Smooth muscle cell (in vitro differentiated cells): Measurements from ENCODE around the gene HOXB8. TPM values are rescaled to one million over a fixed set of nuclear protein-coding genes. Genes with fewer than 3 reads are reported as not detected.

Experiments used
- DNase-seq: peaks from one replicate; lab custom pipeline; 2025; ENCODE audit not compliant: unreplicated experiment; lab: John Stamatoyannopoulos, UW
- H2AFZ ChIP-seq: fragments of 200-600 bp; sonication (generic); 2 replicates; pipeline ENCODE4 v1.6.0; 2016; ENCODE audit warnings: antibody characterized with exemption, low read depth, mild to moderate bottlenecking
- H3F3A ChIP-seq: fragments of 200-600 bp; sonication (generic); 2 replicates; pipeline ENCODE4 v1.6.0; 2017; ENCODE audit warnings: antibody characterized with exemption, low read depth
- H3K27ac ChIP-seq: fragments of 200-600 bp; sonication (generic); 2 replicates; pipeline ENCODE4 v1.5.1; 2016; ENCODE audit warnings: low read depth, mild to moderate bottlenecking
- H3K27me3 ChIP-seq: fragments of 200-600 bp; sonication (generic); 2 replicates; pipeline ENCODE4 v1.6.1; 2016; ENCODE audit warnings: low read depth, mild to moderate bottlenecking
- H3K36me3 ChIP-seq: fragments of 200-600 bp; sonication (generic); 2 replicates; pipeline ENCODE4 v1.5.1; 2016; ENCODE audit warnings: low read depth
- H3K4me1 ChIP-seq: fragments of 200-600 bp; sonication (generic); 2 replicates; pipeline ENCODE4 v1.5.1; 2016; ENCODE audit warnings: low read depth
- H3K4me2 ChIP-seq: fragments of 200-600 bp; sonication (generic); 2 replicates; pipeline ENCODE4 v1.6.0; 2016; ENCODE audit warnings: mild to moderate bottlenecking
- H3K4me3 ChIP-seq: fragments of 200-600 bp; sonication (generic); 2 replicates; pipeline ENCODE4 v1.5.1; 2016; ENCODE audit warnings: mild to moderate bottlenecking
- H3K79me2 ChIP-seq: fragments of 200-600 bp; sonication (generic); 2 replicates; pipeline ENCODE4 v1.6.0; 2016; ENCODE audit warnings: low read depth, mild to moderate bottlenecking
- H3K9ac ChIP-seq: fragments of 200-600 bp; sonication (generic); 2 replicates; pipeline ENCODE4 v1.6.0; 2016; ENCODE audit warnings: low read depth
- H3K9me3 ChIP-seq: fragments of 200-600 bp; sonication (generic); replicated peaks from 2 replicates; pipeline ENCODE4 v1.5.1; 2016; ENCODE audit warnings: low read depth
- H4K20me1 ChIP-seq: fragments of 200-600 bp; sonication (generic); 2 replicates; pipeline ENCODE4 v1.6.0; 2016; ENCODE audit warnings: low read depth
- CTCF ChIP-seq: fragments of 200-600 bp; sonication (generic); IDR thresholded peaks from 2 replicates; pipeline ENCODE4 v1.5.1; 2017; ENCODE audit warnings: borderline replicate concordance, mild to moderate bottlenecking, antibody characterized with exemption; ENCODE audit not compliant: insufficient read depth, poor library complexity, severe bottlenecking
- WGBS: methylation state at CpG from one replicate; pipeline ENCODE4 v1.1.7; 2016; ENCODE audit warnings: low lambda C conversion rate; 5-methylcytosine and 5-hydroxymethylcytosine counted together
- polyA plus RNA-seq: library from polyadenylated mRNA; unstranded; fragments of >200 nt; fragmentation: Nextera tagmentation; extraction: Ambion mirVana; gene quantifications from 2 replicates; pipeline ENCODE4 v1.2.1, GENCODE V29; 2016
- total RNA-seq: library from RNA; depleted of rRNA; stranded (reverse); fragments of >200 nt; gene quantifications from 2 replicates; pipeline ENCODE4 v1.2.3, GENCODE V29; 2014

HOXB8 gene
- total and polyA plus RNA-seq, 2 experiments from 2014 or later = 0.94 to 2.0 TPM

GRCh38 chr17:48603959-48604769 lies 10.9 kb downstream of the HOXB8 start:
- TF ChIP-seq CTCF = peak; percentile 3

GRCh38 chr17:48601539-48602425 lies 13.3 kb downstream of the HOXB8 start:
- no peaks in the 10 kb centered on the region for H3K9me3 ChIP-seq
- H4K20me1 ChIP-seq = peaks cover 68% of the 10 kb centered on the region
- peaks cover 20% of the 10 kb centered on the region for H3F3A ChIP-seq
- no peak for TF ChIP-seq CTCF
- peak overlapping the region; percentile 98 for H3K4me2 ChIP-seq
- H3K4me1 ChIP-seq = peaks cover 9% of the 10 kb centered on the region
- no peaks in the 10 kb centered on the region for H3K36me3 ChIP-seq
- DNase-seq = no peak
- H3K4me3 ChIP-seq = peak overlapping the region; percentile 66
- H3K27me3 ChIP-seq = peaks cover 7% of the 10 kb centered on the region
- H2AFZ ChIP-seq = no peak overlapping the region
- peaks cover 81% of the 10 kb centered on the region for H3K79me2 ChIP-seq
- peak overlapping the region; percentile 35 for H3K9ac ChIP-seq
- 5% methylated on average over 35 of the region's 35 CpGs for WGBS
- H3K27ac ChIP-seq = peak overlapping the region; percentile 79

More at GRCh38 chr17:48603959-48604769, 10.9 kb downstream of the HOXB8 start:
- Histone ChIP-seq H4K20me1 (peaks cover 44% of the 10 kb centered on the region), H3K4me2 (peak overlapping the region; percentile 98), H3F3A (peaks cover 16% of the 10 kb centered on the region), H3K4me1 (peaks cover 8% of the 10 kb centered on the region), H3K9ac (peak overlapping the region; percentile 65), H3K9me3 (no peaks in the 10 kb centered on the region), H3K79me2 (peaks cover 77% of the 10 kb centered on the region), H3K27me3 (peaks cover 7% of the 10 kb centered on the region), H3K4me3 (peak overlapping the region; percentile 66), H3K27ac (peak overlapping the region; percentile 54), H3K36me3 (no peaks in the 10 kb centered on the region), H2AFZ (peak overlapping the region; percentile 70)
- DNase-seq = peak; percentile 26
- WGBS = 3% methylated on average over 21 of the region's 21 CpGs

- Histone ChIP-seq H3K9me3 (no peaks in the 10 kb centered on the region), H3K4me2 (peak overlapping the region; percentile 98), H2AFZ (no peak overlapping the region), H3K27me3 (peaks cover 7% of the 10 kb centered on the region), H3K4me1 (peaks cover 9% of the 10 kb centered on the region), H3K4me3 (peak overlapping the region; percentile 66), H4K20me1 (peaks cover 74% of the 10 kb centered on the region), H3K79me2 (peaks cover 86% of the 10 kb centered on the region), H3K36me3 (no peaks in the 10 kb centered on the region), H3K9ac (peak overlapping the region; percentile 35), H3F3A (peaks cover 20% of the 10 kb centered on the region), H3K27ac (peak overlapping the region; percentile 79)
- 14% methylated on average over 4 of the region's 4 CpGs for WGBS
- no peak for DNase-seq
- TF ChIP-seq CTCF = no peak
These were observed 13.9 kb downstream of the HOXB8 start for GRCh38 chr17:48601207-48601538.
